ENCODE results near the gene MUC22. TPM values are rescaled to one million over a fixed set of nuclear protein-coding genes. Genes with fewer than 3 reads are reported as not detected.

The MUC22 gene
- polyA plus RNA-seq, 1 donor (not counting 4 experiments of a cell fraction or from before 2014, with no cell fraction given), result not detected

- dilution Hi-C loops (cut with MboI; ENCODE audit: extremely low pct_ligation_motif_present, low sequenced_read_pairs), result no loop called here
- no peaks in the 10 kb centered on the region for H3K27me3 ChIP-seq (ENCODE audit: control insufficient read depth, extremely low read depth, insufficient read depth, low read length)
- no peak for FAIRE-seq
- TF ChIP-seq EZH2 (IDR thresholded peaks at IDR 0.05; ENCODE audit: low read length) (no peak), CTCF (optimal IDR thresholded peaks at IDR 0.05 in 1 of 3, IDR thresholded peaks at IDR 0.05 in 1 of 3, conservative IDR thresholded peaks at IDR 0.05 in 1 of 3; ENCODE audit: extremely low read depth in 1 of 3, insufficient read depth in 2 of 3, low read length in 3 of 3) (no peak)
- H3K79me2 ChIP-seq (ENCODE audit: control insufficient read depth, insufficient read depth, low read length), result no peaks in the 10 kb centered on the region
- no peak overlapping the region for H3K9ac ChIP-seq (ENCODE audit: control insufficient read depth, extremely low read depth, insufficient read depth, low read length)
- no peaks in the 10 kb centered on the region for H3K9me1 ChIP-seq (ENCODE audit: control insufficient read depth, extremely low read depth, insufficient read depth, low read length)
- H3K4me2 ChIP-seq (ENCODE audit: control insufficient read depth, extremely low read depth, insufficient read depth, low read depth, low read length), result no peak overlapping the region
- no peaks in the 10 kb centered on the region for H3K9me3 ChIP-seq (ENCODE audit: control insufficient read depth, low read depth, low read length)
- DNase-seq (ENCODE audit: low read depth, low spot score), result no peak
- no peak overlapping the region for H3K27ac ChIP-seq (ENCODE audit: control insufficient read depth, insufficient read depth, low read length)
- H3K4me1 ChIP-seq (ENCODE audit: control insufficient read depth, extremely low read depth, insufficient read depth, low read length), result no peaks in the 10 kb centered on the region
- H3K36me3 ChIP-seq (ENCODE audit: control insufficient read depth in 2 of 2, extremely low read depth in 1 of 2, insufficient read depth in 2 of 2, low read length in 2 of 2), result no peaks in the 10 kb centered on the region
- no peak overlapping the region for H3K4me3 ChIP-seq (ENCODE audit: control insufficient read depth in 2 of 3, extremely low read depth in 1 of 3, insufficient read depth in 2 of 3, low read depth in 1 of 3, low read length in 3 of 3)
- no peaks in the 10 kb centered on the region for H4K20me1 ChIP-seq (ENCODE audit: control insufficient read depth, extremely low read depth, insufficient read depth, low read length)
- H2AFZ ChIP-seq (ENCODE audit: control insufficient read depth, low read length), result no peak overlapping the region
Observed at GRCh38 chr6:31037682-31038081, 27.4 kb downstream of the MUC22 start.

- H3K9me1 ChIP-seq (ENCODE audit: control insufficient read depth, extremely low read depth, insufficient read depth, low read length), result no peaks in the 10 kb centered on the region
- H3K9me3 ChIP-seq (ENCODE audit: control insufficient read depth, low read depth, low read length), result no peaks in the 10 kb centered on the region
- H2AFZ ChIP-seq (ENCODE audit: control insufficient read depth, low read length), result no peak overlapping the region
- no peak for DNase-seq (ENCODE audit: low read depth, low spot score)
- no peaks in the 10 kb centered on the region for H3K4me1 ChIP-seq (ENCODE audit: control insufficient read depth, extremely low read depth, insufficient read depth, low read length)
- TF ChIP-seq CTCF (optimal IDR thresholded peaks at IDR 0.05 in 1 of 3, IDR thresholded peaks at IDR 0.05 in 1 of 3, conservative IDR thresholded peaks at IDR 0.05 in 1 of 3; ENCODE audit: extremely low read depth in 1 of 3, insufficient read depth in 2 of 3, low read length in 3 of 3) (no peak), EZH2 (IDR thresholded peaks at IDR 0.05; ENCODE audit: low read length) (no peak)
- no peak overlapping the region for H3K4me2 ChIP-seq (ENCODE audit: control insufficient read depth, extremely low read depth, insufficient read depth, low read depth, low read length)
- no peak overlapping the region for H3K9ac ChIP-seq (ENCODE audit: control insufficient read depth, extremely low read depth, insufficient read depth, low read length)
- H3K4me3 ChIP-seq (ENCODE audit: control insufficient read depth in 2 of 3, extremely low read depth in 1 of 3, insufficient read depth in 2 of 3, low read depth in 1 of 3, low read length in 3 of 3), result no peak overlapping the region
- H3K79me2 ChIP-seq (ENCODE audit: control insufficient read depth, insufficient read depth, low read length), result no peaks in the 10 kb centered on the region
- no peaks in the 10 kb centered on the region for H4K20me1 ChIP-seq (ENCODE audit: control insufficient read depth, extremely low read depth, insufficient read depth, low read length)
- no peak overlapping the region for H3K27ac ChIP-seq (ENCODE audit: control insufficient read depth, insufficient read depth, low read length)
- FAIRE-seq, result no peak
- dilution Hi-C loops (cut with MboI; ENCODE audit: extremely low pct_ligation_motif_present, low sequenced_read_pairs), result no loop called here
- no peaks in the 10 kb centered on the region for H3K27me3 ChIP-seq (ENCODE audit: control insufficient read depth, extremely low read depth, insufficient read depth, low read length)
- no peaks in the 10 kb centered on the region for H3K36me3 ChIP-seq (ENCODE audit: control insufficient read depth in 2 of 2, extremely low read depth in 1 of 2, insufficient read depth in 2 of 2, low read length in 2 of 2)
Observed at GRCh38 chr6:31038559-31038958, 28.3 kb downstream of the MUC22 start.

Data from keratinocyte (primary cell).